Measurements from ENCODE around the gene ARCN1. TPM values are rescaled to one million over a fixed set of nuclear protein-coding genes. Genes with fewer than 3 reads are reported as not detected.

Gene ARCN1
- total and polyA plus RNA-seq, 2 of the 4 experiments (the other 2 are of a cell fraction) = 148 to 212 TPM

- no peak overlapping the region for H2BK15ac ChIP-seq (ENCODE audit: low read depth, low read length)
- no peak overlapping the region for H2BK20ac ChIP-seq (ENCODE audit: low read depth, low read length)
- no peak overlapping the region for H3K9ac ChIP-seq (ENCODE audit: low read depth, low read length)
- TF ChIP-seq RAD21 (IDR thresholded peaks at IDR 0.05; ENCODE audit: low read length) = no peak
- TF ChIP-seq CTCF (conservative IDR thresholded peaks at IDR 0.05; ENCODE audit: low read depth, low read length) = peak; percentile 17; the same call in 1 of the 2 replicates
- no peak overlapping the region for H3K4me2 ChIP-seq (ENCODE audit: low read depth, low read length)
- H2BK120ac ChIP-seq (ENCODE audit: low read depth, low read length) = no peak overlapping the region
- ATAC-seq (ENCODE audit: low read depth) (peak; percentile 67; the same call in 1 of the 2 replicates), DNase-seq (peak; percentile 30)
- H4K5ac ChIP-seq (ENCODE audit: low read depth, low read length) = no peak overlapping the region
- no peaks in the 10 kb centered on the region for H3K9me3 ChIP-seq (ENCODE audit: control insufficient read depth, insufficient read depth, low read length)
- H3K36me3 ChIP-seq (ENCODE audit: control insufficient read depth, insufficient read depth, low read length) = peaks cover 48% of the 10 kb centered on the region
- peaks cover 2% of the 10 kb centered on the region; the same call in 1 of the 2 replicates for H3K4me1 ChIP-seq (ENCODE audit: control insufficient read depth, insufficient read depth, low read length)
- POLR2A ChIA-PET (ENCODE audit: unreplicated experiment) = no interaction called here
- no peak overlapping the region for H2AK5ac ChIP-seq (ENCODE audit: low read depth, low read length)
- no peak overlapping the region for H3K18ac ChIP-seq (ENCODE audit: low read depth, low read length)
- no peaks in the 10 kb centered on the region for H3K9me1 ChIP-seq (ENCODE audit: insufficient read depth, low read length)
- no peak overlapping the region; the same call in 1 of the 2 replicates for H3K23ac ChIP-seq (ENCODE audit: low read depth, low read length)
- H3K27ac ChIP-seq (ENCODE audit: insufficient read depth, low read length) = no peak overlapping the region
- CTCF ChIA-PET = interaction anchor here (0.6 kb wide), 1 partner anchor 14 kb away, joined by 3 read pairs; no protein-coding TSS in a partner anchor
- intact Hi-C loops (cut with micrococcal nuclease) = no loop called here
- in situ Hi-C loops (cut with MboI; ENCODE audit: low sequenced_read_pairs) = no loop called here
- H2BK5ac ChIP-seq (ENCODE audit: low read depth, low read length, poor library complexity, severe bottlenecking) = no peak overlapping the region
- no peak overlapping the region for H2AFZ ChIP-seq (replicated peaks; ENCODE audit: low read length, poor library complexity)
- no peak overlapping the region for H3K4me3 ChIP-seq (ENCODE audit: insufficient read depth, low read depth, low read length)
- dilution Hi-C loops (cut with HindIII; ENCODE audit: low sequenced_read_pairs, unreplicated experiment) = no loop called here
- H3K79me1 ChIP-seq (ENCODE audit: low read depth in 1 of 2, low read length in 2 of 2) = peaks cover 0 to 4% of the 10 kb centered on the region in 2 experiments; a peak in 2 of 4 replicates
- no peak overlapping the region for H3K56ac ChIP-seq (ENCODE audit: extremely low read depth, insufficient read depth, low read length)
- peaks cover 7% of the 10 kb centered on the region; the same call in 1 of the 2 replicates for H4K20me1 ChIP-seq (ENCODE audit: insufficient read depth, low read length)
- no peak overlapping the region for H3K14ac ChIP-seq (replicated peaks; ENCODE audit: low read depth, low read length)
- no peaks in the 10 kb centered on the region for H3K27me3 ChIP-seq (ENCODE audit: control insufficient read depth, insufficient read depth, low read length)
- no peak overlapping the region for H4K8ac ChIP-seq (ENCODE audit: low read depth in 2 of 2, low read length in 2 of 2)
- WGBS, 2 experiments (ENCODE audit: extremely low coverage in 2 of 2, insufficient read length in 1 of 2) = no CpG with 5 or more reads among the region's 6 CpGs
- BruUV-seq (replicated peaks) = TSS peak; percentile 21
- H4K91ac ChIP-seq (ENCODE audit: insufficient read depth, low read depth, low read length) = no peak overlapping the region
- no peak overlapping the region for H3K4ac ChIP-seq (ENCODE audit: low read depth, low read length)
- no peak overlapping the region for H2AK9ac ChIP-seq (replicated peaks; ENCODE audit: low read depth, low read length, poor library complexity)
Observed at GRCh38 chr11:118522571-118523072, 49.6 kb upstream of the ARCN1 start.

All from IMR-90 (cell line).